ENCODE results near the gene ZNF143.
"Not testable (repeated sequence)": the region's sequence is repeated elsewhere in the genome, so short reads cannot be mapped to it uniquely, and the experiment has no call there.

Gene ZNF143

GRCh38 chr11:9460322-9461062 lies at the start of gene ZNF143:
ZNF143 (plus strand) TSS chr11:9461012; CDS start chr11:9471309, 10,297 bp downstream.
- H3K36me3 ChIP-seq (ENCODE audit: insufficient read depth, low read length), result no peaks in the 10 kb centered on the region
- peaks cover 25% of the 10 kb centered on the region for H3K4me1 ChIP-seq (ENCODE audit: insufficient read depth, low read length)
- H3K27me3 ChIP-seq (ENCODE audit: control insufficient read depth in 1 of 2, insufficient read depth in 2 of 2, low read length in 2 of 2), result no peaks in the 10 kb centered on the region
- peak within 1 kb of the TSS; percentile 89 to 99 for H3K4me3 ChIP-seq (ENCODE audit: low read depth in 1 of 2, low read length in 2 of 2)
- peak within 1 kb of the TSS; percentile 100 for H3K9ac ChIP-seq (ENCODE audit: low read length)
- no peaks in the 10 kb centered on the region for H3K9me3 ChIP-seq (ENCODE audit: low read length)
- peak within 1 kb of the TSS; percentile 99 for H3K27ac ChIP-seq (ENCODE audit: low read depth, low read length)

DNA sequence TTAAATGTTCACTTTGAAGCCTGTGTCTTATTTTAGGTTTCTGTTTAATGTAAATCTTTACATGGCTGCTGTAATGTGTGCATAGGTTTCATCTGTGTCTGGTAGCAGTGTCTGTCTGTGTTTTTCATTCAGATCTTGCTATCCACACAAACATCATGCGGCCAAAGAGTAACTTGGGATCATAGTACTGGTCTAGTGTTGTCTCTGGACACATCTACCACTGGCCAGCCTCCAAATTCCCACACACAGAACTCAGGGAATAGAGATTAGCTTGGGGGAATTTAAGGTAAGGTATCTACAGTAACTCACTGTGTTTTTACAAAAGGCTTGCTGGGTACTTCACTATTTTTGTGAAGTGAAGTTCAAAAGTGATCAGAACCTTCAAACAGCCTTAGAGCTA lies 32.1 kb upstream of the ZNF143 start:
- H3K4me1 ChIP-seq (ENCODE audit: insufficient read depth, low read length), result no peaks in the 10 kb centered on the region
- no peaks in the 10 kb centered on the region for H3K27me3 ChIP-seq (ENCODE audit: control insufficient read depth in 1 of 2, insufficient read depth in 2 of 2, low read length in 2 of 2)
- no peak overlapping the region for H3K9ac ChIP-seq (ENCODE audit: low read length)
- H3K27ac ChIP-seq (ENCODE audit: low read depth, low read length), result no peak overlapping the region
- no peak overlapping the region for H3K4me3 ChIP-seq (ENCODE audit: low read depth in 1 of 2, low read length in 2 of 2)
- peaks cover 49% of the 10 kb centered on the region for H3K36me3 ChIP-seq (ENCODE audit: insufficient read depth, low read length)
- H3K9me3 ChIP-seq (ENCODE audit: low read length), result no peaks in the 10 kb centered on the region

DNA sequence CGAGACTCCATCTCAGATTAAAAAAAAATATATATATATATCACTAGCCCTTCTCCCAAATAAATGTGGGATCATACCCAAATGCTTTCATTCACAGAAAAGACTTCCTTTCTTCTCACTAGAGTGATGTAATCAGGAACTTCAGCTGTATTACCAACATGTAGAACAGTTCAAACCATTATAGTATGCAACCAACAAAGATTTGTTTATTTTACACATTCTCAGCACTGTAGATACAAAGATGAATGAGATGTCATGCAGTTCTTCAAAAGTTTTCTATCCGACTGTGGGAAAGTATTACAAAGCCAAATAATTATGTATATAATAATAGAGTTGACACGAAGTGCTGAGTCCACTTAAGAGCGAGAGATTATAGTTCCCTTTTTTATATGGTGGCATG lies 22.2 kb upstream of the ZNF143 start:
- Histone ChIP-seq H3K4me1 (ENCODE audit: insufficient read depth, low read length) (no peaks in the 10 kb centered on the region), H3K9ac (ENCODE audit: low read length) (no peak overlapping the region), H3K27me3 (ENCODE audit: control insufficient read depth in 1 of 2, insufficient read depth in 2 of 2, low read length in 2 of 2) (no peaks in the 10 kb centered on the region), H3K36me3 (ENCODE audit: insufficient read depth, low read length) (peaks cover 69% of the 10 kb centered on the region), H3K4me3 (ENCODE audit: low read depth in 1 of 2, low read length in 2 of 2) (no peak overlapping the region), H3K27ac (ENCODE audit: low read depth, low read length) (no peak overlapping the region), H3K9me3 (ENCODE audit: low read length) (no peaks in the 10 kb centered on the region)

GRCh38 chr11:9446230-9446629 lies 14.6 kb upstream of the ZNF143 start:
- no peak overlapping the region for H3K27ac ChIP-seq (ENCODE audit: low read depth, low read length)
- H3K9ac ChIP-seq (ENCODE audit: low read length), result no peak overlapping the region
- no peak overlapping the region for H3K4me3 ChIP-seq (ENCODE audit: low read depth in 1 of 2, low read length in 2 of 2)
- no peaks in the 10 kb centered on the region for H3K4me1 ChIP-seq (ENCODE audit: insufficient read depth, low read length)
- no peaks in the 10 kb centered on the region for H3K27me3 ChIP-seq (ENCODE audit: control insufficient read depth in 1 of 2, insufficient read depth in 2 of 2, low read length in 2 of 2)
- peaks cover 30% of the 10 kb centered on the region for H3K36me3 ChIP-seq (ENCODE audit: insufficient read depth, low read length)
- H3K9me3 ChIP-seq (ENCODE audit: low read length), result no peaks in the 10 kb centered on the region

DNA sequence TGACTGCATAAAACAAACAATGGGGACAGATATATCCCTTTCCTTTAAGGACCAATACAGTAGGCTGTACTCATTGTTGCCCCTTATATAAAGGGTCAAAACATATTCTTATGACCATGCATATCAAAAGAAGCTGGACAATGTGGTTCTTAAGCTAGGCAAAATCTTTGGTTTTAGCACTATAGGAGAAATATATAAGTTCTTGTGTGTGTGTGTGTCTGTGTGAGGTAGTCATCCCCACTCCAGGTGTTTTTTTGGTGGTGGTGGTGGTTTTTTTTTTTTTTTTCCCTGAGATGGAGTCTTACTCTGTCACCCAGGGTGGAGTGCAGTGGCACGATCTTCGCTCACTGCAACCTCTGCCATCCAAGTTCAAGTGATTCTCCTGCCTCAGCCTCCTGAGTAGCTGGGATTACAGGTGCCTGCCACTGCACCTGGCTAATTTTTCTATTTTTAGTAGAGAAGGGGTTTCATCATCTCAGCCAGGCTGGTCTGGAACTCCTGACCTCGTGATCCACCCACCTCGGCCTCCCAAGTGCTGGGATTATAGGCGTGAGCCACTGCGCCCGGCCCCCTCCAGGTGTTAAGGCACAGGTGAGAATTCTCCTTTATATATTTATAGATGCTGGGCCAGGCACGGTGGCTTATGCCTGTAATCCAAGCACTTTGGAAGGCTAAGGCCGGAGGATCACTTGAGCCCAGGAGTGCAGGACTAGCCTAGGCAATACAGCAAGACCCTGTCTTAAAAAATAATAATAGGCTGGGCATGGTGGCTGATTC lies 12.0 kb upstream of the ZNF143 start:
- Histone ChIP-seq H3K27ac (ENCODE audit: low read depth, low read length) (no peak overlapping the region), H3K9ac (ENCODE audit: low read length) (no peak overlapping the region), H3K4me3 (ENCODE audit: low read depth in 1 of 2, low read length in 2 of 2) (no peak overlapping the region), H3K36me3 (ENCODE audit: insufficient read depth, low read length) (peaks cover 11% of the 10 kb centered on the region), H3K27me3 (ENCODE audit: control insufficient read depth in 1 of 2, insufficient read depth in 2 of 2, low read length in 2 of 2) (no peaks in the 10 kb centered on the region), H3K4me1 (ENCODE audit: insufficient read depth, low read length) (no peaks in the 10 kb centered on the region), H3K9me3 (ENCODE audit: low read length) (no peaks in the 10 kb centered on the region)

GRCh38 chr11:9452023-9452422 lies 8.8 kb upstream of the ZNF143 start:
- H3K36me3 ChIP-seq (ENCODE audit: insufficient read depth, low read length); H3K4me1 ChIP-seq (ENCODE audit: insufficient read depth, low read length); H3K9ac ChIP-seq (ENCODE audit: low read length); H3K27ac ChIP-seq (ENCODE audit: low read depth, low read length); H3K9me3 ChIP-seq (ENCODE audit: low read length); H3K27me3 ChIP-seq (ENCODE audit: control insufficient read depth in 1 of 2, insufficient read depth in 2 of 2, low read length in 2 of 2); H3K4me3 ChIP-seq (ENCODE audit: low read depth in 1 of 2, low read length in 2 of 2): not testable (repeated sequence)

- Histone ChIP-seq H3K4me1 (ENCODE audit: insufficient read depth, low read length) (peaks cover 4% of the 10 kb centered on the region), H3K9ac (ENCODE audit: low read length) (no peak overlapping the region), H3K36me3 (ENCODE audit: insufficient read depth, low read length) (no peaks in the 10 kb centered on the region), H3K9me3 (ENCODE audit: low read length) (no peaks in the 10 kb centered on the region), H3K4me3 (ENCODE audit: low read depth in 1 of 2, low read length in 2 of 2) (no peak overlapping the region), H3K27me3 (ENCODE audit: control insufficient read depth in 1 of 2, insufficient read depth in 2 of 2, low read length in 2 of 2) (no peaks in the 10 kb centered on the region), H3K27ac (ENCODE audit: low read depth, low read length) (no peak overlapping the region)
Observed at GRCh38 chr11:9455722-9456121, 5.1 kb upstream of the ZNF143 start.

DNA sequence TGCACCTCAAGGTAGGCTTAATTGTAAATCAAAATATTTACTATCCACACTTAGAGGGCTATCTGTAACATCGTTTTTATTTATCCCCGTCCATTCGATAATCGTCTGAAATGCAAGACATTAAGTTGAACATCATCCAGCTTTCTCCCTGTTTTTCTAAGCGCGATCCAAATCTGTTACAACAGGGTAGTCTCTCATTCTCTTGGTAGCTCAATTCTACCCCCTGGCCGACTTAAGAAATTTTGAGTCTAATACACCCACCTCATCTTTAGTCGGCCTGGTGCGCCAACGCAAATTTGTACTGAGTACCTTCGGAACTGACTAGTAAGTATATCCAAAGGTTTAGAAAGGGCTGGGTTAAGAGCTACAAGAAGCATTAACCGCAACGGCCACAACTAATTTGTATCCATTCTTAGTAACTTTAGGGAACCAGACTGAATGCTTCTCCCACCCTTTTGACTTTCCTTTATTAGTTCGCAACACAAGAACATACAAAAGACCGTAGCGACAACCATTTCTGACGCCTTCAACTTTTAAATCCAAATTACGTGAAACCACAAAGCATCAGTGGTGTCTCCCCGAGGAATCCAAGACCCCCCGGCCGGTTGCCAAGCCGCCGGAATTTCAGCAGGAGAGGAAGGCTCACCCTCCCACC lies 1.0 kb upstream of the ZNF143 start:
- Histone ChIP-seq H3K27me3 (ENCODE audit: control insufficient read depth in 1 of 2, insufficient read depth in 2 of 2, low read length in 2 of 2) (no peaks in the 10 kb centered on the region), H3K4me3 (ENCODE audit: low read depth in 1 of 2, low read length in 2 of 2) (peak overlapping the region; percentile 89 to 99), H3K27ac (ENCODE audit: low read depth, low read length) (peak overlapping the region; percentile 99), H3K4me1 (ENCODE audit: insufficient read depth, low read length) (peaks cover 25% of the 10 kb centered on the region), H3K36me3 (ENCODE audit: insufficient read depth, low read length) (no peaks in the 10 kb centered on the region), H3K9ac (ENCODE audit: low read length) (peak overlapping the region; percentile 100), H3K9me3 (ENCODE audit: low read length) (no peaks in the 10 kb centered on the region)

DNA sequence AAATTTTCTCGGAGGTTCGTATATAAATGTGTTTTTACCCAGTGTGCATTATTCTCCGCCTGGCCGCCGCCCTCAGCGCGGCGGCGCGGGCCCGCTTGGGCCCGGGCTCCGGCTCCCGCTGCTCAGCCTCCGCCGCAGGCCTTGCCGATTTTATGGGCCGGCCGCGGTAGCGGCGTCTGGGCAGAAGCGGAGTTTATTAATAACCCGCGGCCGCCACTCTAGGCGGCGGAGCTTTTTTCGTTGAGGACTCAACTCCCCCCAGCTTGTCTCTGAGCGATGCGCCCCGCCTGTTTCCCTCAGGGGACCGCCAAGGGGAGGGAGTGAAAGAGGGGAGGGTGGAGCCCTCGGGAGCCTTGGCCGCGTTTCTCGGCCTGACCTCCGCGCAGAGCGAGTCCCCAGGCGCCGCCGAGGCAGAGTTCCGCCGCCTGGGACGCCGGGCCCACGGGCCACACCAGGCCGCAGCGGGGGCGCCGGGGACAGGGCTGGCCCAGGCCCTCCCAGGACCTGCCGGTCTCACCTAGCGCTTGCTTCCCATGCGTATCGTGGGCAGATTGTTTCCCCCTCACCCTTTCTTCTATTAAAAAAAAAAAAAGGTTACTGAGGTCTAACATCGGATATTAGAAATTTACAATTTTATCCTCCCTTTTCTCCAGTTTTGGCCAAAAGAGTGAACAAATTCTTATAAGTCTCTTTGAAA lies 399 bp downstream of the ZNF143 start:
- peak overlapping the region; percentile 100 for H3K9ac ChIP-seq (ENCODE audit: low read length)
- H3K4me1 ChIP-seq (ENCODE audit: insufficient read depth, low read length), result peaks cover 25% of the 10 kb centered on the region
- peak overlapping the region; percentile 99 for H3K27ac ChIP-seq (ENCODE audit: low read depth, low read length)

GRCh38 chr11:9461760-9462134 lies 935 bp downstream of the ZNF143 start:
- peak overlapping the region; percentile 99 for H3K27ac ChIP-seq (ENCODE audit: low read depth, low read length)
- no peaks in the 10 kb centered on the region for H3K36me3 ChIP-seq (ENCODE audit: insufficient read depth, low read length)
- H3K9me3 ChIP-seq (ENCODE audit: low read length), result no peaks in the 10 kb centered on the region
- H3K4me3 ChIP-seq (ENCODE audit: low read depth in 1 of 2, low read length in 2 of 2), result peak overlapping the region; percentile 38 to 80
- H3K4me1 ChIP-seq (ENCODE audit: insufficient read depth, low read length), result peaks cover 25% of the 10 kb centered on the region
- peak overlapping the region; percentile 100 for H3K9ac ChIP-seq (ENCODE audit: low read length)
- H3K27me3 ChIP-seq (ENCODE audit: control insufficient read depth in 1 of 2, insufficient read depth in 2 of 2, low read length in 2 of 2), result no peaks in the 10 kb centered on the region

More for the DNA sequence above, 399 bp downstream of the ZNF143 start:
- H3K9me3 ChIP-seq (ENCODE audit: low read length), result no peaks in the 10 kb centered on the region
- no peaks in the 10 kb centered on the region for H3K27me3 ChIP-seq (ENCODE audit: control insufficient read depth in 1 of 2, insufficient read depth in 2 of 2, low read length in 2 of 2)
- peak overlapping the region; percentile 38 to 80 for H3K4me3 ChIP-seq (ENCODE audit: low read depth in 1 of 2, low read length in 2 of 2)
- H3K36me3 ChIP-seq (ENCODE audit: insufficient read depth, low read length), result no peaks in the 10 kb centered on the region

Data from muscle layer of colon (tissue), 2 donors.